Stimulated activated CD4-positive, alpha-beta T cell treated with anti-CD3 and anti-CD28 coated beads, TNF-alpha, amount 100 ng/mL, for 24 hours (primary cell): ENCODE measurements around the gene KDM4C.

ENCODE experiments used
- DNase-seq, 3 experiments: peaks; one replicate each; pipeline ENCODE4 v3.0.0-alpha.2; 2020; ENCODE audit warnings: low read depth in 3 of 3

The KDM4C gene

GRCh38 chr9:7139886-7140285 is 382.1 kb downstream of the KDM4C start:
- no peak for DNase-seq

GRCh38 chr9:7140401-7140800 is 382.6 kb downstream of the KDM4C start:
- DNase-seq: no peak

- DNase-seq: no peak
These were observed 385.9 kb downstream of the KDM4C start for GRCh38 chr9:7143645-7144200.

GRCh38 chr9:7144265-7145046 is 386.7 kb downstream of the KDM4C start:
- no peak for DNase-seq

- no peak for DNase-seq
These were observed 387.7 kb downstream of the KDM4C start for GRCh38 chr9:7145361-7146069.

- no peak for DNase-seq
These were observed 388.8 kb downstream of the KDM4C start for GRCh38 chr9:7146582-7146981.

GRCh38 chr9:7147121-7148090 is 389.6 kb downstream of the KDM4C start:
- DNase-seq: no peak

GRCh38 chr9:7148243-7148765 is 390.5 kb downstream of the KDM4C start:
- no peak for DNase-seq

- DNase-seq: no peak
These were observed 391.5 kb downstream of the KDM4C start for GRCh38 chr9:7149258-7149657.

GRCh38 chr9:7150153-7150890 is 392.5 kb downstream of the KDM4C start:
- DNase-seq: no peak

GRCh38 chr9:7153134-7153533 is 395.4 kb downstream of the KDM4C start:
- no peak for DNase-seq

- DNase-seq: no peak
These were observed 395.8 kb downstream of the KDM4C start for GRCh38 chr9:7153566-7153965.

- DNase-seq: no peak
These were observed 396.3 kb downstream of the KDM4C start for GRCh38 chr9:7154003-7154619.

- no peak for DNase-seq
These were observed 396.9 kb downstream of the KDM4C start for GRCh38 chr9:7154650-7155049.

- no peak for DNase-seq
These were observed 403.7 kb downstream of the KDM4C start for GRCh38 chr9:7161469-7161868.

- DNase-seq: no peak
These were observed 406.2 kb downstream of the KDM4C start for GRCh38 chr9:7163932-7164331.

GRCh38 chr9:7164440-7165330 is 406.9 kb downstream of the KDM4C start:
- no peak for DNase-seq

- no peak for DNase-seq
These were observed 407.7 kb downstream of the KDM4C start for GRCh38 chr9:7165331-7165975.

- no peak for DNase-seq
These were observed 408.3 kb downstream of the KDM4C start for GRCh38 chr9:7166074-7166473.
